HG03575 (cell line): ENCODE measurements around the gene ADAMTSL3.
"Not testable (repeated sequence)": the region's sequence is repeated elsewhere in the genome, so short reads cannot be mapped to it uniquely, and the experiment has no call there.

Experiments used
- ATAC-seq: cut with Tn5 transposase; IDR thresholded peaks from one replicate; pipeline ENCODE4 v1.9.1; 2021; ENCODE audit not compliant: unreplicated experiment, insufficient number of reproducible peaks, low FRiP score; ENCODE audit errors: extremely low read depth

Gene ADAMTSL3

DNA sequence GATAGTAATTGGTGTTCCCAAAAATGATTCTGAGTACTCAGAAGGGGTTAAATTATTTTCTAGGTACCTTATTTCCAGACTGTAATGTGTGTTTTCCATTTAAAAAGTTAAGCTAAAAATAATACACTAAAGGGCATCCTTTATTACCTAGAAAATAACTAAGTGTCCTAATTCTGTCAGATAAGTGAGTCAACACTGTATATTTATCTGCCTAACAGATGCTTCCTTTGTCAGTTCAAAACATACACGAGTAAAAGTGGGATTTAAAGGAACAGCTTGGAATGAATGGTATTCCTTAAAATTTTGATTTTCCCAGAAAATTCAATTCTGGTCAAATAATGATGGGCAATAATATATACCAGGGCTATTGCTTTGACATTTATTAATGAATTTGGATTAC is 78.3 kb downstream of the ADAMTSL3 start:
- ATAC-seq: no peak

DNA sequence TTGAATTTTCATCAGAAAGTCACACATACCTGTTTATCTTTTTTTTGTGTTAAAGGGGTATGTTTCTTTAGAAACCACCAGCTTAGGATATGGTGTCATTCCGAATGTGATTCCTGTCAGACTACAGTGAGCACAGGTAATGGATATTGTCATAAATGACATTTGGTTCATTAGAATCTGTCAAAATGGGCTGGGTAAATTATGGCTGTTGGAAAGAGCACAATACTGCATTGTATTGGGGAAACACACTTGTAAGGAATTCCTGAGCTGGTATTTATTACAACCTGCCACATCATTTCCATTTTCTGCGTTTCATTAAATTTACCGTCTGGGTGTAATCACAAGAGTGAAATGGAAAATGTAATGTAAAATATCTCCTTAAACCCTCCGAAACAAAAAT is 78.8 kb downstream of the ADAMTSL3 start:
- no peak for ATAC-seq

DNA sequence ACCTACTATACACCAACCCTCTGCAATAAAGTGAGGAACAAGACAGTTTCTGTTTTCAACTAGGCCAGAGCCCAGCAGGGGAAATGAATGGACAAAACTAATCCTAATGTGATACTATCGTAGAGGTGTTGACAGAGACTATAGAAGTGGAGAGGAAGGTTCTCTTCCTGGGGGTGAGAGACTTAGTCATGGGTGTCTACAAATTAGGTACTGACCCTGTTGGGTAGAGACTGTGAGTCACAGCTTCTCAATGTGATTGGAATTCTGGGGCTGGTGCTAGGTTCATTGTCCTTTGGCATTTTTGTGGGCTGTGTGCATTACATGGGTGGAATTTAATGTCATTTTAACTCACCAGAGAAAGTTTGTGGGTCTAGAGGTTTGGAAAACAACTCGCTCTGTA is 79.3 kb downstream of the ADAMTSL3 start:
- no peak for ATAC-seq

DNA sequence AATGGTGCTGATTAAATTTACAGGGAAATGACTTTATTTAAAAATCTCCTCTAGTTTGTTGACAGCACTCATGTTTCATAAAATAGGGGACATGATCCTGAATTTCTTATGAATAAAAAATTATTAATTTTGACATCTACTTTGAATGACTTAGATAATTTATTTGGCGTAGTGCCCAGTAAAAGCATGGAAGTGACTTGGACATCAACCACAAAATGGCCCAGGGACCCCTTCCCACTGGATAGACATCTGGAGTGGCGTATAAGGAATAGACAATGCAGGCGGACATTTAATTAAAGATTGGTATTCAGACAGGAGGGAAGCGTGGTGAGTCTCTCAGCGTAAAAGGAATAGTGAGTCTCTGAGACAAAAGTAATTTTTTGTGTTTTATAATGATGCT is 79.8 kb downstream of the ADAMTSL3 start:
- no peak for ATAC-seq

DNA sequence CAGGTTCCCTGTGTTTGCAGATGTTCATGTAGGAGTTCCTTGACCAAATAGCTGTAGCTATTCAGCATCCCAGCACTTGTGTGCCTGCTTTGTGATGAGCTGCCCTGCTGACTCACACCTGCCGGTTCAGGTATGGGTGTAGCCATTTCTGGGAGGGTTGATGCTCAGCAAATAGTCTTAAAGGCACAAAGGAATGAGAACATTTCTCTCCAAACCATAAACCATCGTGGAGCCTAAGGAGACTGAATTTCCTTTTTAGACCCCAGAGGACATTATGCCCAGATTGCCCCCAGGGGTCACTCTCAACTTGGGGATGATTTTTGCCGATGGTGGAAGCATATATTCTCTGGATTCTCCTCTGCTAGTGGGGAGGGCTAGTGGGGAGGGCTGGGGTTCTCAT is 80.6 kb downstream of the ADAMTSL3 start:
- ATAC-seq: no peak

DNA sequence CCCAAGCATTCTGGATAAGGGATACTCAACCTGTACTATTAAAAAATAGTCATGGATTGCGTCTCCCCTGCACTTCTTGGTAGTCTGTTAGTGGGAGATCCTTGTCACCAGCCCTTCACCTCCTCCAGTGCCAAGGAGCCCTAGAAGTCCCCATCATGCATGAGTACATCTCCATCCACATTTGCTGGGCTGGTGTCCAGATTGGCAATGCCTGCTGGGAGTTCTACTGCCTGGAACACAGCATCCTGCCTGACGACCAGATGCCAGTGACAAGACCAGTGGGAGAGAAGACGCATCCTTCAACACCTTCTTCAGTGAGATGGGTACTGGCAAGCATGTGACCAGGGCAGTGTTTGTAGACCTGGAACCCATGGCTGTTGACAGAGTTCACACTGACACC is 85.7 kb downstream of the ADAMTSL3 start:
- ATAC-seq: no peak

DNA sequence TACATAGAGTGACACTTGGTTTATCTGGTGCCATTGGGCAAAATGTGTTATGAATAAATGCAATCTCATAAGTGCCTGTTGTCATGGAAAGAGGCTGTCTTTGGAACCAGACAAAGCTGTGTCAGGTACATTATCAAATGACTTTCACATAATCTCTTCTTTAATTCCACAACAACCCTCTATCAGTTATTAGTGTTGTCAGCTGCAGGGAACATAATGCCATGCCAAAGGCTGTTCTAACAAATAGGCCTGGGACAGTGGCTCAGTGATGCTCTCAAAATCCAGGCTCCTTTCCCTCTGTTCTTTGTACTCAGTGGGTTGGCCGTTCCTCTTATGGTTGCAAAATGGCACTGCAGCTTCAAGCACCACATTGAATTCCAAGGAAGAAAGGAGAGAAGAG is 91.8 kb downstream of the ADAMTSL3 start:
- ATAC-seq: no peak

DNA sequence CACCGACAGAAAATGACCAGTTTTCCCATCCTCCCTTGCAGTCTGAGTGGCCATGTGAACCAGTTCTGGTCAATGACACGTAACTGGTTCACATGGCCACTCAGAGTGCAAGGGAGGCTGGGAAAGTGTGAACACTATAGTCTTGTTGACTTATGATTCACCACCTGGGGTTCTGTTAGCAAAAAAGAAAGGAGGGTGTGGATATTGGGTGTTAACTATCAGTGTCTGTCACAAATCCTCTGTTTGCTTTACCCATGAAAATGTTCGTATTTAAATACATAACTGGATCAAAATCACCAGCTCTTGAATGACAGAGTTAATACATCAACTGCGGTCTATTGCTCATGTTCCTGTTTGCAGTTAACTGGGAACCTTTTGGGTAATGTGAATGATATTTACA is 92.3 kb downstream of the ADAMTSL3 start:
- ATAC-seq: no peak

DNA sequence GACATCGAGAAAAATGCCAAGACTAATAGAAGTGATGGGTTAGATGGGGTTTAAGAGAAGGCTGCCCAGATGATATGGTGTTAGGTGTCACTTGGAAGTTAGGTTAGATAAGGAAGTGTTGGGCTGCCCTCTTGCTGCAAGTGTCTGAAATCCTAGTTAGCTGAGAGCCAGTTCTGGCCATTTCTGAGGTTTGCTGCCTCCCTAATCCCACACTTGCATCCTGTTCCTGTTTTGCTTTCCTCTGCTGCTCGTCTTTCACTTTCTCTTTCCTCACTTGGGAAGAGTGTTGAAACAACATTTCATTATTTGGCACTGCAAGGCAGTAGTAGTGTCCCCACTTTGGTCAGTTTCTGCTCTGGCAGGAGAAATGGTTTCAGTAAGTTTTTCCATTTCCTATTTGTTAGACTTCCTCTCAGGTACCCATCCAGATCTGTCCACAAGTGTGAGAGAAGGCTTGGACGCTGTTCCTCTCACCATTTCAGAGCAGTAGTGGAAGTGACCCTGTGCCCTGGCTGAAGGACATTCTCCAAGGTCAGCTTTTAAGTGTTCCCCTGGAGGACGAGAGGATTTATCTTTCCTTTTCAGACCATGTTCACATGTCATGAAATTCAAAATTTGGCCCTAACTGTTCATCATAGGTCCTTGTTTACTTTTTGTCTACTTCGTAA is 93.3 kb downstream of the ADAMTSL3 start:
- no peak for ATAC-seq

DNA sequence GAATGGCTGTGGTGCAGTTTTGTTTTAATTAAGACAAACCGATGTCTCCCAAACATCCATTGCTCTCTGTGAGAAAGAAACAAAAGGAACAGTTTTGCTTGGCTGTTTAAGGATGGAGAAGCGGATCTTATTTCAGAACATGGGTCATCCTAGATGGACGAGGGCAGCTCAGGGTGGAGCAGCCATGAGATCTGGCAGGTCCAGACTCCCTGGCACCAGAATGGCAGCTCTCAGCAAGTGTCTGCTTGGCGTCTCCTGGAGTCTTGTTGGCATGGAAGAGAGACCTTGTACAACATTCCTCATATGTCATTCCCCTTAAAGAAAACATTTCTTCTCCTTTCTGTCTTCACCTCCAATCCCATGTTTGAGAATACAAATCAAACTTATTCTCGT is 93.8 kb downstream of the ADAMTSL3 start:
- no peak for ATAC-seq

DNA sequence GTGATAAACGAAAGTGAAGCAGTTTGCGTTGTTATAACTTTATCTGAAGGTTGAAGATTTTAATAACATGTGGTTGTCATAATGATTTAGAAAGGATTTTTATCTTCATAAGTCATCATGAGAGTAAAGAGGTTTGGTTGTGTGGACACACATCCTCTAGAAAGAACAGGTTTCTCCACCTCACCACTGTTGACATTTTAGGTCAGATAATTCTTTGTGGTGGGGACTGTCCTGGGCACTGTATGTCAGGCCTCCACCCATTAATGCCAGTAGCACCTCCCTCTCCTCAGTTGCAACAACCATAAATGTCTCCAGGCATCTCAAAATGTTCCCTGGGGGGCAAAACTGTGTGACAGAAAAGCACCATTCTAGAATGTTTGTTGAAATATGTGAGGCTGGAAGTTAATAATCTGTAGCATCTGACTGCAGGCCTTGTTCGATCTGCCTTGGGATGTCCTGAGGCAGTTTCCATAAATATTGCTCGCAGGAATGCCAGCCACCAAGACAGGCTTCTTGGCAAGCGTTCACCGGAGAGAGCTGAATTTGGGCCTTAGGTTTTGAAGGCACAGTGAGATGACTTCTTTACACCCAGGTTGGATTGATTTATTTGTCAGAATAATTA is 100.1 kb downstream of the ADAMTSL3 start:
- no peak for ATAC-seq

DNA sequence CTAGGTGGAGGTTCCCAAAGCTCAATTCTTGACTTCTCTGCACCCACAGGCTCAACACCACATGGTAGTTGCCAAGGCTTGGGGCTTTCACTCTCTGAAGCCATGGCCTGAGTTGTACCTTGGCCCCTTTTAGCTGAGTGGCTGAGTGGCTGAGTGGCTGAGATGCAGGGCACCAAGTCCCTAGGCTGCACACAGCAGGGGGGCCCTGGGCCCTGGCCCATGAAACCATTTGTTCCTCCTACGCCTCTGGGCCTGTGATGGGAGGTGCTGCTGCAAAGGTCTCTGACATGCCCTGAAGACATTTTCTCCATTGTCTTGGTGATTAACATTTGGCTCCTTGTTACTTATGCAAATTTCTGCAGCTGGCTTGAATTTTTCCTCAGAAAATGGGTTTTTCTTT is 103.4 kb downstream of the ADAMTSL3 start:
- not testable (repeated sequence) for ATAC-seq

DNA sequence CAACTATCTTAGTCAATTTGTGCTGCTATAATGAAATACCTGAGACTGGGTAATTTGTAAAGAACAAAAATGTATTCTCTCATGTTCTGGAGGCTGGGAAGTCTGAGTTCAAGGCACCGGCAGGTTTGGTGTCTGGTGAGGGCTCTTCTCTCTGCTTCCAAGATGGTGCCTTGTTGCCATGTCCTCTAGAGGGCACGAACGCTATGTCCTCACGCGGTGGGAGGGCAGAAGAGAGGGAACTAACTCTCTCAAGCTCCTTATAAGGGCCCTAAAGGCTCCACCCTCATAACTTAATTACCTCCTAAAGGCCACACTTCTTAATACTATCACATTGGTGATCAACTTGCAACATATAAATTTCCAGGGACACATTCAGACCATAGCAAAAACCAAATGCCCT is 108.4 kb downstream of the ADAMTSL3 start:
- no peak for ATAC-seq

DNA sequence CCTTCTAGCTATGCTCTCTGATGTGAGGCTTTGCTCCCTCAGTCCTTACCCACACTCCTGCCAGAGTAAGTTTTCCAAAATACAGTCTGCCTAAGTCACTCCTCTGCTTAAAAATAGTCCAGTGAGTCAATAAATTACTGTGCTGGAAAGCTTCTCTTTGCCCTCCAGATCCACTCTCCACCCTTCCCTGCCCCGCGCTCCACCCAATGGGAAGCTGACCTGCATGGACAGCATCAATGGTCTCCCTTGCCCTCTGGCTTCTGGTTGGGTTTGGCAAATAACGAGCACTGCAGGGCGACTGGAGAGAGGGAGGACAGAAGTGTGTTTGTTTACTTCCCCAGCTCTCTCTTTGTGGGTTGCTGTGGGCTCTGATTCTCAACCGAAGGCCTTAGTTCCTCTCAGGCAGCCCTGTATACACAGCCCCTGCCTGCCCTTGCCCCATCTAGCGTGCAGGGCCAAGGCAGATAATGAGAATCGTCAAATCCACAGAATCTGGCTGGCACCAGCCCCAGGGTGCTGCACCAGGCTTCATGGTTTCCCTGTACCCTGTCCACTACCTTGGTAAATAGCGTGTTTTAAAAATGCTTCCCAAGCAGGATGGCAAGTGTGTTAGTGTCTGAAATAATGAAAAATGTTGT is 110.4 kb downstream of the ADAMTSL3 start:
- ATAC-seq: no peak

DNA sequence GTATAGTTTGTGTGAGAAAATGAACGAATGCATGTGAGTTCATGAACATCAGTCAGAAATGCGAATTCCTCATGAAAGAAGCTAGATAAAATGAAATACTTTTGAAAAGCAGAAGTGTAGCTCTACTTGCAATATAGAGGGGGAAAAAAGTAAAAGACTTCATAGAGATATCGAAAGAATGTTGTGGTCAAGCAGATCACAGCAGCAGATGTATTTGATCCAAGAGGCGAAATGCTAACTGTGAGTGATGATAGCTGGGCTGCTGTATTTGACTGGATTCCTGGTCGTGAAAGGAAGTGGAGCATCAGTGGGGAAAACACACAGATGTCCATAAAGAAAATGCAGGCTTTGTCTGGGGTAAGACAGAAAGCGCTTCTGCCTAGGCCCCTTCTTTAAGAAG is 112.4 kb downstream of the ADAMTSL3 start:
- no peak for ATAC-seq

DNA sequence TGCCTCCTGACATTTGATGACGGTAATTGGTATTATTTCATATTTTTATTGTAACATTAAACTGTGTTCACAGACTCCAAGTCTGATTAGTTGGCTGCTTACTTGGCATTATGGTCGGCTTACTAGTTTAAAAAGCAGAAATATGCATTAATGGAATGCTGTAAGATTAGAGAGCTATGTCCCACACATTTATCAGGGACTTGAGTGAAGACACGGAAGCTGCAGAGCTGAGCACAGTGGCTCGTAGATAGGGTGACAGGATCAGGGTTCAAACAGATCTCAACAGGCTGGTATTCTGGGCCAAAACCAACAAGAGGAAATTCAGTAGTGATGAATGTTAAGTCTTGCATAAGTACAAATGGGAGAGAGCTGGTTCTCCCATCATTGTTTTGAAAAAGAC is 113.8 kb downstream of the ADAMTSL3 start:
- ATAC-seq: no peak

DNA sequence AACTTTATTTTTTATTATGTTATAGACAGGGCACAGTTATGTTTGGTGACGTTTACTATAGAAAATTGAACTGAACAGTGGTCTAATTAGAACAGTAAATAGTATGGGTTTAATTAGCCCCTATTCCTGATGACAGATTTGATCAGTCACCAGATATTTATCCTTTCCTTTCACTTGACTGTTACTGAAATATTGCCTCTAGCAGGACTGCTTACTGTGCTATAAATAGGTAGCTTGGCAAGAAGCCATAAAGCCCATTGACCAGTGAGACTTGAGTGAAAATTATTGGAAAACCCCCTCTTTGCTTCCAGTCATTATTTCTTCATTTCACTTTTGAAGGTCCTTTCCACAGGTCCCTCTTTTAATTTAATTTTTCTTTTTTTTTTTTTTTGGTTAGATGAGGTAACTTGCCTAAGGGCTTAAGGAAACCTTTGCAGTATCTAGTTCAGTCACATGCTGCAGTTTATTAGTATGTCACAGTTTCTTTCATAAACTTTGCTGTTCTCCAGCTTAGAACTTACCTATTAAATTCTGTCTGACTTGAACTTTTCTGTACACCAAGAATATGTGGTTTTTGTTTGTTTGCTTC is 115.6 kb downstream of the ADAMTSL3 start:
- no peak for ATAC-seq

DNA sequence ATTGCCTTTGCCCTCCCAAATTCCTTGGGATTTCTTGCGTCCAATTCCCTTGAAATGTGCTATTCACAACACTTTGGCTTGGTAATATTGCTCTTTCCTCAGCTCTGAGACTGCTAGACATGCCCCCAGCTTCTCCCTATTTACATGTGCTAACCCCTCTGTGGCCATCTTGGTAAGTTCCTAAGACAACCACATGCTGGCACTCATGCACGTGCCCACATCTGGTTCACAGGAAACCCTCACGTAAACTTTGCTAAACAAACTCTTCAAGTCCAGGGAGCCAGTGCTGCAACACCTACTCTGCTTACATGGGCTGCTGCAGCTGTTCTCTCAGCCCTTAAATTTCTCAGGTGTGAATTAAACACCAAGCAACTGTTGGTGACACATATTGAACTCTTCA is 121.8 kb downstream of the ADAMTSL3 start:
- ATAC-seq: no peak

DNA sequence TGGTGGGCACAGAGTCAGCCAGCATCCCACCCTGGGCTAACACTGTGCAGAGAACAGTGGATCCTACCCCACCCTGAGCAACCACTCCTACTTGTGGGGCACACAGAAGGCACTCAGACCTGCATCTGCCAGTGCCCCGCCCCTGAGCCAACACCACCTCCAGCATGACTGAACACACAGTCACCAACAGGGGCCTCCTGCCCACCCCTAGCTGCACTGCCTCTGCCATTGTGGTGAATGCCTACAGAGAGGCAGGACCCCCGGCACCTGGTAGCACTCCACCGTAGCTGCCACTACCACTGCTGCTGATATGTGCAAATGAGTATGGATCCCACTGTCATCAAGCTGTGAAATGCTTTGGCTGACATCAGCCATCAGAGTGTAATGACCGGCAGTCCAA is 123.1 kb downstream of the ADAMTSL3 start:
- ATAC-seq: no peak

DNA sequence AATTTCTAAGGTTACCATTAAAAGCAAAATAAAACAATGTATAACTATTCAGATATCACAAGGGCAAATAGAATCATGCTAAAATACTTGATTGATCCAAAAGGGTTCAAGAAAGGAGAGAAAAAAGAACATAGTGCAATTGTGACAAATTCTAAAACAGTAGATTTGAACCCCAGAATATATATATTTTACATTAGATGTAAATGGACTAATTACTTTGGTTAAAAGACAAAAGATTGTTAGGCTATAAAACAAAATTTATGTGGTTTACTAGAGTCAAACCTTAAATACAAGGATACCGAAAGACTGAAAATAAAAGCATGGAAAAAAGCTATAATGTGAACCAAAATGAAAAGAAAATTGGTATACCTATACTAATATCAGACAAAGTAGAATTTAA is 129.3 kb downstream of the ADAMTSL3 start:
- no peak for ATAC-seq
